ENCODE results near the gene NTRK3. TPM values are rescaled to one million over a fixed set of nuclear protein-coding genes. Genes with fewer than 3 reads are reported as not detected.

Gene NTRK3
- total and polyA plus RNA-seq, 4 donors, result 0.21 to 2.9 (median 0.32) TPM

DNA sequence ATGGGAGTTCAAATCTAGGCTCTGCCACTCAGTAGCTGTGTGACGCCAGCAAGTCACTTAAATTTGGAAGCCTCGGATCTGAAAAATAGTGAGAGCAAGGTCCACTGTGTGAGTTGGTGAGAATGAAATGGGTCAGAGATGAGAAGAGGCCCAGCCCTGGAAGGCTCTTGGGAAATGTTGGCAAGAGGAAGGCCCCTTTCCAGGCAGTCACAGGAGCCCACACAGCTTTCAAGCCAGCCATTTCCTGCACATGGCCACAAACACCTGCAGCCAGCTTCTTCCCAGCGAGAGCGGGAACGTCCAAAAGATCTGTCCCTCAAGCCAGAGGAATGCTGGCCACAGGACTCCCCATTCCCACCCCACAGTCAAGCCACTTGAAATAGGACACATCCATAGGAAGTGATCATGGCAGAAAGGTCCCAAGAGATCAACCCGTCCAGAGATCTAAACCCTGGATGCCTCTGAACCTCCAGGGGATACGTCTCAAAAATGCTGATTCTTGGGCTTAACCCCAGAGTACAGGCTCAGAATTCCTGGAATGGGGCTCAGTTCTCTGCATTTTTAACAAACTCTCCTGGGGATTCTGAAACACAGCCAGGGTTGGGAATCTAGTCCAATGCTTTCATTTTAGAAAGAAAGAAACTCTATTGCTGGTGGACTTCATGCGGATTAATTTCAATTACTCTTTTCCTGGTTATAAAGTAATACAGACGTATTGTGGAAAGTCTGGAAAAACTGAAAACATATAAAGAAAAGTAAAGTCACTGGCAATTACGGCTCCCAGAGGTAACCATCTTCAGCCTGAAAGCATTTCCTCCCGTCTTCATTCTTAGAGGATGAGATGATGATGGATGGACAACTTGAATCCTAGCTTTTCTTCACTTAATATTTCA lies 35.9 kb downstream of the NTRK3 start:
- DNase-seq (ENCODE audit: low spot score), result no peak
- WGBS, result 81% methylated on average over 11 of the region's 11 CpGs
- peaks cover 0 to 2% (median 0%) of the 10 kb centered on the region in 4 donors for H3K27me3 ChIP-seq (ENCODE audit: control insufficient read depth in 4 of 4, insufficient read depth in 4 of 4, low read length in 3 of 4)
- no peaks in the 10 kb centered on the region for H3K9me3 ChIP-seq (ENCODE audit: control insufficient read depth in 4 of 4, low read length in 3 of 4)
- no peaks in the 10 kb centered on the region for H3K4me1 ChIP-seq (ENCODE audit: control insufficient read depth in 4 of 4, insufficient read depth in 4 of 4, low read length in 3 of 4)
- no peak overlapping the region for H3K9ac ChIP-seq (ENCODE audit: low read depth in 1 of 2, low read length in 2 of 2)
- no peaks in the 10 kb centered on the region for H3K36me3 ChIP-seq (ENCODE audit: control insufficient read depth in 4 of 4, insufficient read depth in 3 of 4, low read depth in 1 of 4, low read length in 3 of 4)
- H3K27ac ChIP-seq (ENCODE audit: low read depth in 1 of 2, low read length in 2 of 2), result no peak overlapping the region
- TF ChIP-seq JUND (IDR thresholded peaks at IDR 0.05), result no peak
- TF ChIP-seq, protein P1, sequence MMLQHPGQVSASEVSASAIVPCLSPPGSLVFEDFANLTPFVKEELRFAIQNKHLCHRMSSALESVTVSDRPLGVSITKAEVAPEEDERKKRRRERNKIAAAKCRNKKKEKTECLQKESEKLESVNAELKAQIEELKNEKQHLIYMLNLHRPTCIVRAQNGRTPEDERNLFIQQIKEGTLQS (IDR thresholded peaks at IDR 0.05), result no peak
- no peak for TF ChIP-seq RXRA (IDR thresholded peaks at IDR 0.05)
- no peak for TF ChIP-seq GABPA (IDR thresholded peaks at IDR 0.05 in 1 of 2, conservative IDR thresholded peaks at IDR 0.05 in 1 of 2)
- TF ChIP-seq EGR1 (IDR thresholded peaks at IDR 0.05; ENCODE audit: low read depth in 2 of 2), result no peak
- no peak overlapping the region for H3K4me3 ChIP-seq (ENCODE audit: low read depth in 1 of 3, low read length in 3 of 3)

DNA sequence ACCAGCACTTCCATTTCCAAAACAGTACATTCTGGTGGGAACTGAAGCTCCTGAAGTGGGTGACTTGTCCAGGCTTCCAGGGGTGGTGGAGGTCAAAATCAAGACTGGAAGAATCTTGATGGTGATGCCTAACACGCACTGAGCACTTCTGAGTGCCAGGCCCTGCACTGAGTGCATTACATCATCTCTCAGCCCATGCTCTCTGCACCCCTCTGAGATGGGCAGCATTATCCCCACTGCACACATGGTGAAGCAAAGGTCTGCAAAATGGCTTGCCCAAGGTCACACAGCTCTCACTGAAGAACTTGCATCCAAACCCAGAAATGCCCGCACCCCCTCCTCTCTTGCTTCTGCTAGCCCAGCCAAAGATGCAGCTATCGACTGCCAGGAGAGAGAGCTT lies 36.9 kb downstream of the NTRK3 start:
- TF ChIP-seq SP1 (IDR thresholded peaks at IDR 0.05) (no peak), YY1 (IDR thresholded peaks at IDR 0.05) (no peak), FOXA1 (IDR thresholded peaks at IDR 0.05) (no peak), EGR1 (IDR thresholded peaks at IDR 0.05; ENCODE audit: low read depth in 2 of 2) (no peak), NR2F2 (IDR thresholded peaks at IDR 0.05) (no peak), FOXA2 (IDR thresholded peaks at IDR 0.05) (no peak), RXRA (IDR thresholded peaks at IDR 0.05) (no peak), GABPA (IDR thresholded peaks at IDR 0.05 in 1 of 2, conservative IDR thresholded peaks at IDR 0.05 in 1 of 2) (no peak), HNF4A (conservative IDR thresholded peaks at IDR 0.05) (no peak), TAF1 (conservative IDR thresholded peaks at IDR 0.05) (no peak), JUND (IDR thresholded peaks at IDR 0.05) (no peak), RAD21 (IDR thresholded peaks at IDR 0.05) (no peak), HNF4G (IDR thresholded peaks at IDR 0.05) (no peak)
- TF ChIP-seq, protein P2, sequence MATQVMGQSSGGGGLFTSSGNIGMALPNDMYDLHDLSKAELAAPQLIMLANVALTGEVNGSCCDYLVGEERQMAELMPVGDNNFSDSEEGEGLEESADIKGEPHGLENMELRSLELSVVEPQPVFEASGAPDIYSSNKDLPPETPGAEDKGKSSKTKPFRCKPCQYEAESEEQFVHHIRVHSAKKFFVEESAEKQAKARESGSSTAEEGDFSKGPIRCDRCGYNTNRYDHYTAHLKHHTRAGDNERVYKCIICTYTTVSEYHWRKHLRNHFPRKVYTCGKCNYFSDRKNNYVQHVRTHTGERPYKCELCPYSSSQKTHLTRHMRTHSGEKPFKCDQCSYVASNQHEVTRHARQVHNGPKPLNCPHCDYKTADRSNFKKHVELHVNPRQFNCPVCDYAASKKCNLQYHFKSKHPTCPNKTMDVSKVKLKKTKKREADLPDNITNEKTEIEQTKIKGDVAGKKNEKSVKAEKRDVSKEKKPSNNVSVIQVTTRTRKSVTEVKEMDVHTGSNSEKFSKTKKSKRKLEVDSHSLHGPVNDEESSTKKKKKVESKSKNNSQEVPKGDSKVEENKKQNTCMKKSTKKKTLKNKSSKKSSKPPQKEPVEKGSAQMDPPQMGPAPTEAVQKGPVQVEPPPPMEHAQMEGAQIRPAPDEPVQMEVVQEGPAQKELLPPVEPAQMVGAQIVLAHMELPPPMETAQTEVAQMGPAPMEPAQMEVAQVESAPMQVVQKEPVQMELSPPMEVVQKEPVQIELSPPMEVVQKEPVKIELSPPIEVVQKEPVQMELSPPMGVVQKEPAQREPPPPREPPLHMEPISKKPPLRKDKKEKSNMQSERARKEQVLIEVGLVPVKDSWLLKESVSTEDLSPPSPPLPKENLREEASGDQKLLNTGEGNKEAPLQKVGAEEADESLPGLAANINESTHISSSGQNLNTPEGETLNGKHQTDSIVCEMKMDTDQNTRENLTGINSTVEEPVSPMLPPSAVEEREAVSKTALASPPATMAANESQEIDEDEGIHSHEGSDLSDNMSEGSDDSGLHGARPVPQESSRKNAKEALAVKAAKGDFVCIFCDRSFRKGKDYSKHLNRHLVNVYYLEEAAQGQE (IDR thresholded peaks at IDR 0.05), result no peak
- TF ChIP-seq, protein P3, sequence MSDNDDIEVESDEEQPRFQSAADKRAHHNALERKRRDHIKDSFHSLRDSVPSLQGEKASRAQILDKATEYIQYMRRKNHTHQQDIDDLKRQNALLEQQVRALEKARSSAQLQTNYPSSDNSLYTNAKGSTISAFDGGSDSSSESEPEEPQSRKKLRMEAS (IDR thresholded peaks at IDR 0.05), result no peak
- TF ChIP-seq, protein P1 (IDR thresholded peaks at IDR 0.05), result no peak
- TF ChIP-seq, protein P4, sequence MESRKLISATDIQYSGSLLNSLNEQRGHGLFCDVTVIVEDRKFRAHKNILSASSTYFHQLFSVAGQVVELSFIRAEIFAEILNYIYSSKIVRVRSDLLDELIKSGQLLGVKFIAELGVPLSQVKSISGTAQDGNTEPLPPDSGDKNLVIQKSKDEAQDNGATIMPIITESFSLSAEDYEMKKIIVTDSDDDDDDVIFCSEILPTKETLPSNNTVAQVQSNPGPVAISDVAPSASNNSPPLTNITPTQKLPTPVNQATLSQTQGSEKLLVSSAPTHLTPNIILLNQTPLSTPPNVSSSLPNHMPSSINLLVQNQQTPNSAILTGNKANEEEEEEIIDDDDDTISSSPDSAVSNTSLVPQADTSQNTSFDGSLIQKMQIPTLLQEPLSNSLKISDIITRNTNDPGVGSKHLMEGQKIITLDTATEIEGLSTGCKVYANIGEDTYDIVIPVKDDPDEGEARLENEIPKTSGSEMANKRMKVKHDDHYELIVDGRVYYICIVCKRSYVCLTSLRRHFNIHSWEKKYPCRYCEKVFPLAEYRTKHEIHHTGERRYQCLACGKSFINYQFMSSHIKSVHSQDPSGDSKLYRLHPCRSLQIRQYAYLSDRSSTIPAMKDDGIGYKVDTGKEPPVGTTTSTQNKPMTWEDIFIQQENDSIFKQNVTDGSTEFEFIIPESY (IDR thresholded peaks at IDR 0.05), result no peak
- TF ChIP-seq, protein P5, sequence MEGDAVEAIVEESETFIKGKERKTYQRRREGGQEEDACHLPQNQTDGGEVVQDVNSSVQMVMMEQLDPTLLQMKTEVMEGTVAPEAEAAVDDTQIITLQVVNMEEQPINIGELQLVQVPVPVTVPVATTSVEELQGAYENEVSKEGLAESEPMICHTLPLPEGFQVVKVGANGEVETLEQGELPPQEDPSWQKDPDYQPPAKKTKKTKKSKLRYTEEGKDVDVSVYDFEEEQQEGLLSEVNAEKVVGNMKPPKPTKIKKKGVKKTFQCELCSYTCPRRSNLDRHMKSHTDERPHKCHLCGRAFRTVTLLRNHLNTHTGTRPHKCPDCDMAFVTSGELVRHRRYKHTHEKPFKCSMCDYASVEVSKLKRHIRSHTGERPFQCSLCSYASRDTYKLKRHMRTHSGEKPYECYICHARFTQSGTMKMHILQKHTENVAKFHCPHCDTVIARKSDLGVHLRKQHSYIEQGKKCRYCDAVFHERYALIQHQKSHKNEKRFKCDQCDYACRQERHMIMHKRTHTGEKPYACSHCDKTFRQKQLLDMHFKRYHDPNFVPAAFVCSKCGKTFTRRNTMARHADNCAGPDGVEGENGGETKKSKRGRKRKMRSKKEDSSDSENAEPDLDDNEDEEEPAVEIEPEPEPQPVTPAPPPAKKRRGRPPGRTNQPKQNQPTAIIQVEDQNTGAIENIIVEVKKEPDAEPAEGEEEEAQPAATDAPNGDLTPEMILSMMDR (IDR thresholded peaks at IDR 0.05; ENCODE audit: low read depth, low read length, missing input control), result no peak
- Histone ChIP-seq H3K27me3 (ENCODE audit: control insufficient read depth in 4 of 4, insufficient read depth in 4 of 4, low read length in 3 of 4) (peaks cover 0 to 2% (median 0%) of the 10 kb centered on the region in 4 donors), H3K36me3 (ENCODE audit: control insufficient read depth in 4 of 4, insufficient read depth in 3 of 4, low read depth in 1 of 4, low read length in 3 of 4) (no peaks in the 10 kb centered on the region), H3K4me3 (ENCODE audit: low read depth in 1 of 3, low read length in 3 of 3) (no peak overlapping the region), H3K9me3 (ENCODE audit: control insufficient read depth in 4 of 4, low read length in 3 of 4) (no peaks in the 10 kb centered on the region), H3K27ac (ENCODE audit: low read depth in 1 of 2, low read length in 2 of 2) (no peak overlapping the region), H3K9ac (ENCODE audit: low read depth in 1 of 2, low read length in 2 of 2) (no peak overlapping the region), H3K4me1 (ENCODE audit: control insufficient read depth in 4 of 4, insufficient read depth in 4 of 4, low read length in 3 of 4) (no peaks in the 10 kb centered on the region)
- WGBS, result 54% methylated on average over 3 of the region's 3 CpGs
- DNase-seq (ENCODE audit: low spot score), result no peak
